NCI-H2029 (cell line): Measurements from ENCODE around the gene TMEM91.

ENCODE experiments used
- DNase-seq: peaks from one replicate; lab custom pipeline; 2025; lab: John Stamatoyannopoulos, UW

TMEM91 gene

DNA sequence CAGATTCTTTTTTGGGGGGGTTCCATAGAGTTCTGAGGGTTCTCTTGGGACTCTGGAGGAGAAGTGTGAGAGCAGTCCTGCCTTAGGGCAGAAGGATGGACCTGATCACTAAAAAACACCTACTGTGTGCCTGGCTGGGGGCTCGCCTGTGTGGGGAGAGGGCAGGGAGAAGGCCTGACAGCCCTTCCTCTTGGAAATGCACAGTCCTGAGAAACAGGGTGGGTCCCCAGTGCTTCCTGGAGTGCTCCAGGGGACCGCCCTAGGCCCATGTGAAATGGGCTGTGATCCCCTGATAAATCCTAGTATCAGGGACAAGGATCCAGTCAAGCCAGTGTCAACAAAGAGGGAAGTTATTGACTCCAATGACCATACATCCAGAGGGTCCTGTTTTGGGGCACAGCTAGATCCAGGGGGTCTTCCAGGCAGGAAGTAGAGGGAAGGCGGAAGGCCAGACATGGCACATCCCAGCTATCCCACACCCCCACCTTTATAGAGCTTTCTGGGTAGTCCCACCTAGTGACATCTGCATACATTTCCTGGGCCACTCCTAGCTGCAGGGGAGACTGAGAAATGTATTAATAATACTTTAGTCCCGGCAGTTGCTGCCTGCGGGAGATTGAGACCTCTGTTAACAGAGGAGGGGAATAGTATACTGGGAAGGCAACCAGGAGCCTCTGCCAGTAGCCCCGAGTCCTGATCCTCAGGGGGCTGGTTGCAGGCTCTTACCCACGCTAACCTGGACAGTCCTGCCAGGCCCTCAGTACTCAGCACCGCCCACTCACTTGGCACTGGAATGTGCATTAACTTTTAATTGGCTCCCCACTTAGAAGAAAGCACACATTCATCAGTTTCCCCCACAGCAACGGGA is 35.0 kb downstream of the TMEM91 start:
- DNase-seq: no peak

- no peak for DNase-seq
Measured at GRCh38 chr19:41411968-41412265, 35.6 kb downstream of the TMEM91 start.

- DNase-seq: no peak
Measured at GRCh38 chr19:41412953-41413352, 36.6 kb downstream of the TMEM91 start.

DNA sequence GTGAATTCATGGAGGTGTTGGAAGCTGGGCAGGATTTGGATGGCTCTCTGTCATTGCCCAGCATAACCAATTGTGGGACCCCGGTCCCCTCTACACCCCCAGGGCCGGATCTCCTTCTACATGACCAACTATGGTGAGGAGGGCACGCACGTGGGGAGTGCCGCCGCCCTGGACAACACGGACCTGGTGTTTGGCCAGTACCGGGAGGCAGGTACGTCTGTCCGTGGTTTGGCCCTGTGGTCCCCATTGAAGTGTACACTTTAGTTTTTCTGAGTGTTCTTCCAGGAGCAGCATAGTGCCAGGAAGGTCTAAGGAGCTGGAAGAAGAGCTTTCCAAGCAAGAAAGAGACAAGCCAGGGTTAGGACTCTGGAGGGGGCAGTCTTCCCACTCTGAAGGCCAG is 37.6 kb downstream of the TMEM91 start:
- DNase-seq: no peak

DNA sequence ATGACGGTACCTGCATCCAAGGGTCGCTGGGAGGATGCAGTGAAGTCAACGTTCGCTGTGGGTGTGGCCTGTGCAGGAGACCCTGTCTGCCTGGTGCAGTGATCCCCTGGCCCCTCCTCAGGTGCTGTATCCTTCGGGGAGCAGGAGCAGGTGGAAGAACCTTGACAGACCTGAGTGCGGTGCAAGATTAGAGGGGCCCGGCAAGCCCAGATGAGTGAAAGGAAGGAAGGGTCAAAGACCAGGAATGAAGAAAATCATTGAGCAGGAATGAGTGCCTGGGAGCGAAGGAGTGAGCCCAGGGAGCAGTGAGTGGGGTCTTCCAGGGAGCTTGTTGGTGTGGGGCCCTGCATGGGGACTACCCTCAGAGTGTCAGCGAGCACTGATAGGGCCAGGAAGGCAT is 38.1 kb downstream of the TMEM91 start:
- DNase-seq: no peak

DNA sequence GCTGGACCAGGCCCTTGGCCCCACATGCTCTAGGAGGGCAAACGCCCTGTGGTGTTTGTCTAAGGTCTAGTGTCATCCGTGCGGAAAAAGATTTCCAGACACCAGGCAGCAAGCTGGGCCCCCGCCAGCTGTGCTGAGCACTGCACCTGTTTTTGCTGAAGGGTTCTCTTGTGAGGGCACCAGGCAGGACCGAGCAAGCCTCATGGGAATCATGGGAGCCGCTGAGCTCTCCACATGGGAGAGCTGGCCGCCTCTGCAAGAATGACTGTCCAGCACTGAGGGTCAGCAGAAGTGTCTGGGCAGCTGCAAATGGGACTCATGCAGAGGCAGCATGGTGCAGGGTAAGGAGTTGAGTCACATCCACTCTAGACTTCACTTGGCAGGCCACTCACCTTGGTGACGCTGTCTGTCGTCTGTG is 38.8 kb downstream of the TMEM91 start:
- peak; percentile 97 for DNase-seq

DNA sequence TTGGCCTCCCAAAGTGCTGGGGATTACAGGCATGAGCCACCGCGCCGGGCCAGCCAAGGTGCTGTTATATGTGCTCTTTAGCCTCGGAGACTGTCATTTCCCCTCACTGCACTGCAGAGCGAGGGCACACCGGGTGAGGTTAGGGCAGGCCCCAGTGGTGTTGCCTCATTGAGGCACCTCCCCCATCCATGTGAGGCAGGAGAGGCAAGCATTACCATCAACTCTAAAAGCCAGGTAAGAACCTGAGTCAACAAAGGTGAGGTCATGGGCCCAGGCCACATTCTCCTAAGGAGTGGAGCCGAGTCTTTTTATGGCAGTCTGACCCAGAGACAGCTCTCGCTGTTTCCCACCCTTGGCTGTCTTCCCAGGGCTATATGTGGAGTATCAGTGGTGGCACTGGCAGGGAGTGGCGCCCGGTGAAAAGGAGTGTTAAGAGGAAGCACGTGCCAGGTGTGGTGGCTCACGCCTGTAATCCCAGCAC is 39.9 kb downstream of the TMEM91 start:
- peak; percentile 97 for DNase-seq

- peak; percentile 85 for DNase-seq
Measured at GRCh38 chr19:41420101-41420880, 44.0 kb downstream of the TMEM91 start.

- peak; percentile 86 for DNase-seq
Measured at GRCh38 chr19:41421314-41421713, 45.0 kb downstream of the TMEM91 start.

GRCh38 chr19:41421973-41422372 is 45.6 kb downstream of the TMEM91 start:
- no peak for DNase-seq

- no peak for DNase-seq
Measured at GRCh38 chr19:41422456-41422855, 46.1 kb downstream of the TMEM91 start.

DNA sequence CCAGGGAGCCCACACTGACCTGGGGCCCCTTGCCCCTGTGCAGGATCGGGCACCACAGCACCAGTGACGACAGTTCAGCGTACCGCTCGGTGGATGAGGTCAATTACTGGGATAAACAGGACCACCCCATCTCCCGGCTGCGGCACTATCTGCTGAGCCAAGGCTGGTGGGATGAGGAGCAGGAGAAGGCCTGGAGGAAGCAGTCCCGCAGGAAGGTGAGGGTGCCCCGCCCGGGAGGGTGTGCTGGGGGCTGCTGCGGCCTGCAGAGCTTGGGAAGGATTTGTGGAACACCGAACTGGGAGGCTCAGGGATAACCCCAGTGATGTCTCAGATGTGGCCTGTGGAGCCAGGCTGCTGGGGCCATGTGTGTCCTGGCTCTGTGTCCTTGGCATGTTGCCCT is 46.6 kb downstream of the TMEM91 start:
- DNase-seq: no peak

DNA sequence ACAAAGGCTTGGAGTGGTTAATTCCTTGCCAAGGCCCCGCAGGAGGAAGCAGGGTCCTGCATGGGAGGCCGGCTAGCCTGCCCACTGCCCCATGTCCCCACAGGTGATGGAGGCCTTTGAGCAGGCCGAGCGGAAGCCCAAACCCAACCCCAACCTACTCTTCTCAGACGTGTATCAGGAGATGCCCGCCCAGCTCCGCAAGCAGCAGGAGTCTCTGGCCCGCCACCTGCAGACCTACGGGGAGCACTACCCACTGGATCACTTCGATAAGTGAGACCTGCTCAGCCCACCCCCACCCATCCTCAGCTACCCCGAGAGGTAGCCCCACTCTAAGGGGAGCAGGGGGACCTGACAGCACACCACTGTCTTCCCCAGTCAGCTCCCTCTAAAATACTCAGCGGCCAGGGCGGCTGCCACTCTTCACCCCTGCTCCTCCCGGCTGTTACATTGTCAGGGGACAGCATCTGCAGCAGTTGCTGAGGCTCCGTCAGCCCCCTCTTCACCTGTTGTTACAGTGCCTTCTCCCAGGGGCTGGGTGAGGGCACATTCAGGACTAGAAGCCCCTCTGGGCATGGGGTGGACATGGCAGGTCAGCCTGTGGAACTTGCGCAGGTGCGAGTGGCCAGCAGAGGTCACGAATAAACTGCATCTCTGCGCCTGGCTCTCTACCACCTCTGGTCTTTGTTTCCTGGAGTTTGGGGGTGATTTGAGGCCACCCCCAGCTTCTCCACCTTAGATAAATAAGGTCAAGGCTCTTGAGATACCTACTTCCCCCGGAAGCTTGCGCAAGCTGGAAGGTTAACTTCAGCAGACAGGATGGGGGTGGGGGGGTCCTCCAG is 48.2 kb downstream of the TMEM91 start:
- DNase-seq: no peak

- no peak for DNase-seq
Measured at GRCh38 chr19:41425174-41426115, 49.1 kb downstream of the TMEM91 start.

GRCh38 chr19:41426116-41426841 is 49.9 kb downstream of the TMEM91 start:
- DNase-seq: no peak

GRCh38 chr19:41426952-41427646 is 50.8 kb downstream of the TMEM91 start, which contains the start of gene B3GNT8:
Gene B3GNT8 (minus strand): TSS chr19:41427374. CDS start chr19:41426778, 596 bp downstream.
- peak; percentile 86 for DNase-seq

DNA sequence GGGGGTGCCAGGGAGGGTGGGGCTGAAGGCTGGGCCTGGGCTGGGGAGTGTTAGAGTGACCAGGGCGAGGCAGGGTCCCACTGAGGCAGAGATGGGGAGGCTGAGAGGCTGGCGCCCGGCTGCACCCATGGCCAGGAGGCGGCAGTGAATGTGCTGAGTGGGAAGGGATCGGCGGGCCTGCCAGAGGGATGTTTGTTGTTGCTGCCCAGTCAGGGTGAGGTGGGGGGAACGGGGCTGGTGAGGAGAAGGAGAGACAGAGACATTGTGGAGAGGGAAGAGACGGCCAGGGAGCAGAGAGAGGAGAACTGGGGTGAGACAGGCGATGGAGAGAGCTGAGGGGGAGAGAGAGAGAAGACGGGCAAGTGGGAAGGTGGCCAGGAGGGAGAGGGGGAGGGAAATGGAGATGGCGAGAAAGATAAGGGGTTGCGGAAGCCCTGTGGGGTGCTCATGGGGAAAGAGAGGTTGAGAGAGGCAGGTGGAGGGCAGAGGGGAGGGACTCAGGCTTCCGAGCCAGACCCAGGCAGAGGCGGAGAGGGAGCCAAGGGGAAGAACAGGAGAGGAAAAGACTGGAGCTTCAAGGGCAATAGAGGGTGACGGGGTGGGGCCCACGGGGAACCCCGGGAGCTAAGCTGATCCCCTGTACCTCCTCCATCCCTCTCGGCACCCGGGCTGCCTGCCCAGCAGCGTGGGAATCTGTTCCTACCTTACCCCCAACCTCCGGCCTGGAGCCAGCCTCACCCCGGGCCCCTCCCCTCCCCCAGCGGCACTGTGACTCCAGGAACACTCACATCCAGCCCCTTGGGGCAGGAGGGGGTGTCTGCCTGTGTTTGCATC is 51.5 kb downstream of the TMEM91 start:
- peak; percentile 50 for DNase-seq

- DNase-seq: no peak
Measured at GRCh38 chr19:41428481-41428859, 52.1 kb downstream of the TMEM91 start.

- no peak for DNase-seq
Measured at GRCh38 chr19:41430922-41431321, 54.6 kb downstream of the TMEM91 start.
